Hepatocyte (in vitro differentiated cells): Measurements from ENCODE around the gene MIF.
"Not testable (repeated sequence)": the region's sequence is repeated elsewhere in the genome, so short reads cannot be mapped to it uniquely, and the experiment has no call there.

Experiments
- CTCF ChIP-seq: fragments of 200-600 bp; sonication (generic); IDR thresholded peaks from 2 replicates; pipeline ENCODE4 v1.5.1; 2016; ENCODE audit warnings: antibody characterized with exemption, mild to moderate bottlenecking; ENCODE audit not compliant: poor library complexity
- EZH2 ChIP-seq: fragments of 200-600 bp; sonication (generic); IDR thresholded peaks from 2 replicates; pipeline ENCODE4 v1.6.1; 2016; ENCODE audit warnings: antibody characterized with exemption, mild to moderate bottlenecking, borderline replicate concordance
- EZH2phosphoT487 ChIP-seq: fragments of 200-600 bp; sonication (generic); IDR thresholded peaks from one replicate; pipeline ENCODE4 v1.6.1; 2018; ENCODE audit warnings: antibody characterized with exemption, mild to moderate bottlenecking, low read depth, moderate library complexity; ENCODE audit not compliant: unreplicated experiment, severe bottlenecking

DNA sequence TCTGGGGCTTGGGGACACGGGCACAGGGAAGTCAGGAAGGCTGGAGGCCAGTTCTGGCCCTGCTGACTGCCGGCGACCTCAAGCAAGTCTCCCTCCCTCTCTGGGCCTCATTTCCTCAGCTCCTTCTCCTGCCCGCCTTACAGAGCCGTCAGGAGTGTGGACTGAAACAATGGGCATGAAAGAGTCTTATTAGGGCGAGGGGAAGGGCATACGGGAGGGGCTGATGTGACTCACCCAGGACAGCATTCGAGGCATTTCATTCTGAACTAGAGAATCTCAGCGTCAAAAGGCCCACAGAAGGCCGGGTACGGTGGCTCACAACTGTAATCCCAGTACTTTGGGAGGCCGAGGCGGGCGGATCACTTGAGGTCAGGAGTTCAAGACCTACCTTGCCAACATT is 46.0 kb downstream of the MIF start:
- not testable (repeated sequence) for TF ChIP-seq CTCF, EZH2, EZH2phosphoT487
